Measurements from ENCODE around the gene WDFY1. TPM values are rescaled to one million over a fixed set of nuclear protein-coding genes. Genes with fewer than 3 reads are reported as not detected.
A peak's percentile ranks its signal among the peaks of the same experiment; 100 is the strongest.

The WDFY1 gene
- total and polyA plus RNA-seq, 2 donors (not counting 1 experiment from before 2014, with no cell fraction given) = 28.8 to 76.0 TPM

- ChIA-PET POLR2A (interaction anchor here (0.5 to 1.5 kb wide), 7 partner anchors 11 to 751 kb away, joined by 3 to 8 read pairs (median 4); partner anchors contain the start of gene WDFY1), CTCF (interaction anchor here (0.6 to 1.8 kb wide), 9 partner anchors 13 to 1074 kb away, joined by 3 to 6 read pairs (median 3); no protein-coding TSS in a partner anchor)
- Mint-ChIP-seq H3K9me3 (ENCODE audit: insufficient read depth) (no peaks in the 10 kb centered on the region), H3K4me3 (peak overlapping the region; percentile 97), H3K27ac (peak overlapping the region; percentile 95), H3K4me1 (peaks cover 50% of the 10 kb centered on the region), H3K27me3 (no peaks in the 10 kb centered on the region)
- intact Hi-C loops (cut with micrococcal nuclease) = loop anchor here (1.0 to 10.0 kb wide), 5 partner anchors 13 to 1119 kb away; partner anchors contain the start of gene CUL3
- DNase-seq (peak; percentile 93), ATAC-seq (ENCODE audit: low read depth) (peak; percentile 64)
- Histone ChIP-seq H3K9ac (ENCODE audit: low read length) (peak overlapping the region; percentile 79), H3K36me3 (replicated peaks in 1 of 2; ENCODE audit: control extremely low read depth in 1 of 2, control insufficient read depth in 1 of 2, extremely low read depth in 1 of 2, insufficient read depth in 2 of 2, low read length in 1 of 2) (peaks cover 1 to 3% of the 10 kb centered on the region in 2 experiments), H3K4me3 (ENCODE audit: control extremely low read depth in 1 of 5, extremely low read depth in 1 of 5, insufficient read depth in 1 of 5, low read depth in 2 of 5, low read length in 4 of 5) (peak overlapping the region in 4 of 5 experiments; percentile 70 to 83 (median 73)), H4K20me1 (ENCODE audit: control insufficient read depth, insufficient read depth, low read length, poor library complexity, severe bottlenecking) (peaks cover 5% of the 10 kb centered on the region), H2AFZ (ENCODE audit: insufficient read depth, low read depth, low read length, poor library complexity, severe bottlenecking) (no peak overlapping the region), H3K4me2 (replicated peaks; ENCODE audit: low read depth, low read length, poor library complexity, severe bottlenecking) (peak overlapping the region; percentile 88), H3K79me2 (ENCODE audit: control insufficient read depth, insufficient read depth, low read length) (peaks cover 34% of the 10 kb centered on the region), H3K27ac (ENCODE audit: low read length in 2 of 2) (peak overlapping the region; percentile 93), H3K9me3 (ENCODE audit: control extremely low read depth in 1 of 3, control insufficient read depth in 2 of 3, insufficient read depth in 1 of 3, low read length in 2 of 3) (no peaks in the 10 kb centered on the region), H3K4me1 (ENCODE audit: control insufficient read depth in 2 of 2, insufficient read depth in 2 of 2, low read length in 2 of 2) (peaks cover 19 to 33% of the 10 kb centered on the region in 2 donors), H3K27me3 (replicated peaks in 1 of 4; ENCODE audit: control extremely low read depth in 1 of 4, control insufficient read depth in 3 of 4, insufficient read depth in 4 of 4, low read length in 3 of 4) (no peaks in the 10 kb centered on the region)
- whole genome bisulfite sequencing (ENCODE audit: insufficient coverage) = 8% methylated on average over 13 of the region's 15 CpGs
- no peak for TF ChIP-seq CTCF (IDR thresholded peaks at IDR 0.05)
- no peak for TF ChIP-seq EZH2 (IDR thresholded peaks at IDR 0.05; ENCODE audit: borderline replicate concordance, insufficient read depth, low read depth, low read length, poor library complexity, severe bottlenecking)
These were observed 109.2 kb downstream of the WDFY1 start for GRCh38 chr2:223835701-223836532.

GRCh38 chr2:223834431-223834830 lies 110.7 kb downstream of the WDFY1 start:
- no peak for DNase-seq
- no peak for TF ChIP-seq CTCF (IDR thresholded peaks at IDR 0.05)
- no peak for TF ChIP-seq EZH2 (IDR thresholded peaks at IDR 0.05; ENCODE audit: borderline replicate concordance, insufficient read depth, low read depth, low read length, poor library complexity, severe bottlenecking)
- H3K27me3 ChIP-seq (replicated peaks in 1 of 4; ENCODE audit: control extremely low read depth in 1 of 4, control insufficient read depth in 3 of 4, insufficient read depth in 4 of 4, low read length in 3 of 4) = no peaks in the 10 kb centered on the region
- intact Hi-C loops (cut with micrococcal nuclease) = loop anchor here (10.0 kb wide), 1 partner anchor 1120 kb away; no protein-coding TSS in a partner anchor
- no peak overlapping the region for H3K9ac ChIP-seq (ENCODE audit: low read length)
- peaks cover 1 to 3% of the 10 kb centered on the region in 2 experiments for H3K36me3 ChIP-seq (replicated peaks in 1 of 2; ENCODE audit: control extremely low read depth in 1 of 2, control insufficient read depth in 1 of 2, extremely low read depth in 1 of 2, insufficient read depth in 2 of 2, low read length in 1 of 2)
- Mint-ChIP-seq H3K27me3 (no peaks in the 10 kb centered on the region), H3K27ac (no peak overlapping the region), H3K4me3 (no peak overlapping the region), H3K9me3 (ENCODE audit: insufficient read depth) (no peaks in the 10 kb centered on the region), H3K4me1 (peaks cover 52% of the 10 kb centered on the region)
- peaks cover 5% of the 10 kb centered on the region for H4K20me1 ChIP-seq (ENCODE audit: control insufficient read depth, insufficient read depth, low read length, poor library complexity, severe bottlenecking)
- H3K4me3 ChIP-seq (ENCODE audit: control extremely low read depth in 1 of 5, extremely low read depth in 1 of 5, insufficient read depth in 1 of 5, low read depth in 2 of 5, low read length in 4 of 5) = no peak overlapping the region
- POLR2A ChIA-PET = no interaction called here
- no CpG with 5 or more reads among the region's 1 CpG for WGBS (ENCODE audit: insufficient coverage)
- no peaks in the 10 kb centered on the region for H3K9me3 ChIP-seq (ENCODE audit: control extremely low read depth in 1 of 3, control insufficient read depth in 2 of 3, insufficient read depth in 1 of 3, low read length in 2 of 3)
- CTCF ChIA-PET = interaction anchor here (1.3 kb wide), 1 partner anchor 106 kb away, joined by 3 read pairs; no protein-coding TSS in a partner anchor
- H3K27ac ChIP-seq (ENCODE audit: low read length in 2 of 2) = no peak overlapping the region
- no peak for ATAC-seq (ENCODE audit: low read depth)
- no peak overlapping the region for H3K4me2 ChIP-seq (replicated peaks; ENCODE audit: low read depth, low read length, poor library complexity, severe bottlenecking)
- H3K4me1 ChIP-seq (ENCODE audit: control insufficient read depth in 2 of 2, insufficient read depth in 2 of 2, low read length in 2 of 2) = peaks cover 19 to 32% of the 10 kb centered on the region in 2 donors
- H3K79me2 ChIP-seq (ENCODE audit: control insufficient read depth, insufficient read depth, low read length) = peaks cover 49% of the 10 kb centered on the region
- no peak overlapping the region for H2AFZ ChIP-seq (ENCODE audit: insufficient read depth, low read depth, low read length, poor library complexity, severe bottlenecking)

Measured in B cell (primary cell).